Stimulated activated CD8-positive, alpha-beta memory T cell treated with anti-CD3 and anti-CD28 coated beads, Interleukin-15, amount 100 ng/mL, for 1 hour (primary cell): ENCODE results near the gene PLXDC1.
"Not testable (repeated sequence)": the region's sequence is repeated elsewhere in the genome, so short reads cannot be mapped to it uniquely, and the experiment has no call there.

Experiments used
- DNase-seq: peaks from one replicate; pipeline ENCODE4 v3.0.0-alpha.2; 2020; ENCODE audit warnings: low read depth

The PLXDC1 gene

GRCh38 chr17:39062846-39063680 is 88.4 kb downstream of the PLXDC1 start:
- DNase-seq: no peak

- no peak for DNase-seq
These were observed 92.9 kb downstream of the PLXDC1 start for GRCh38 chr17:39058524-39058923.

GRCh38 chr17:39057701-39058206 is 93.7 kb downstream of the PLXDC1 start:
- no peak for DNase-seq

- no peak for DNase-seq
These were observed 97.3 kb downstream of the PLXDC1 start for GRCh38 chr17:39054111-39054645.

- not testable (repeated sequence) for DNase-seq
These were observed 99.0 kb downstream of the PLXDC1 start for GRCh38 chr17:39052423-39052822.

- DNase-seq: no peak
These were observed 100.3 kb downstream of the PLXDC1 start for GRCh38 chr17:39051001-39051585.

GRCh38 chr17:39045948-39046679 is 105.3 kb downstream of the PLXDC1 start:
- no peak for DNase-seq

GRCh38 chr17:39036009-39036408 is 115.4 kb downstream of the PLXDC1 start:
- DNase-seq: no peak

- not testable (repeated sequence) for DNase-seq
These were observed 115.9 kb downstream of the PLXDC1 start for GRCh38 chr17:39035578-39035977.

GRCh38 chr17:39028690-39029089 is 122.7 kb downstream of the PLXDC1 start:
- no peak for DNase-seq

GRCh38 chr17:39027455-39028035 is 123.9 kb downstream of the PLXDC1 start:
- DNase-seq: no peak

- no peak for DNase-seq
These were observed 124.4 kb downstream of the PLXDC1 start for GRCh38 chr17:39026980-39027451.

GRCh38 chr17:39026346-39026745 is 125.1 kb downstream of the PLXDC1 start:
- DNase-seq: not testable (repeated sequence)

- DNase-seq: no peak
These were observed 128.5 kb downstream of the PLXDC1 start for GRCh38 chr17:39022924-39023323.

GRCh38 chr17:39020037-39020436 is 131.4 kb downstream of the PLXDC1 start:
- not testable (repeated sequence) for DNase-seq

- no peak for DNase-seq
These were observed 132.9 kb downstream of the PLXDC1 start for GRCh38 chr17:39018267-39019134.

GRCh38 chr17:39016193-39017153 is 135.0 kb downstream of the PLXDC1 start:
- no peak for DNase-seq

GRCh38 chr17:39015546-39015935 is 135.9 kb downstream of the PLXDC1 start:
- no peak for DNase-seq

- no peak for DNase-seq
These were observed 136.5 kb downstream of the PLXDC1 start for GRCh38 chr17:39014795-39015545.
